ENCODE data around the gene COL6A6. TPM values are rescaled to one million over a fixed set of nuclear protein-coding genes. Genes with fewer than 3 reads are reported as not detected.

COL6A6 gene
- total RNA-seq, 2 donors from 2014 or later = not detected

GRCh38 chr3:130514681-130515080 is 2.3 kb upstream of the COL6A6 start:
- peaks cover 60% of the 10 kb centered on the region for H3K27me3 Mint-ChIP-seq (ENCODE audit: low read depth)
- DNase-seq (no peak), ATAC-seq (replicated peaks in 1 of 2) (no peak)
- no peaks in the 10 kb centered on the region for H3K4me1 Mint-ChIP-seq (ENCODE audit: low read depth)
- no peak overlapping the region for H3K4me3 Mint-ChIP-seq
- no peaks in the 10 kb centered on the region for H3K9me3 Mint-ChIP-seq
- no peaks in the 10 kb centered on the region for H3K36me3 Mint-ChIP-seq (ENCODE audit: insufficient read depth in 2 of 2)
- no peak overlapping the region for H3K27ac Mint-ChIP-seq

DNA sequence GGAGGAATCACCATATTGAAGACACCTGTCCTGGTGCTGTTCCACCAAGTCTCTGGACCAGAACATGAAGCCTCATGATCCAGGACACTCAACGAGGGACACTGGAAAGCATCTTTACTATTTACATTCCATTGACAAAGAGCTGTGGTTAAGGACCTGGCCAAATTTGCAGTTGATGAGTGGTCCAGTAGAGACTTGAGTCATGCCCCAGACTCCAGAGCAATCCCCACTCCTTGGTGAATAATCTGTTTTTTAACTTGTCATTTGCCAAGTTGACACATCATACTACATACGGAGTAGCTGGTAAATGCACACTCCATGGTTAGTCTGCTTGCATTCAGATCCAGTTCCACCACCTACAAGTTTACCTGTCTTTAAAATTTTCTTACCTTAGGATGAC is 1.2 kb upstream of the COL6A6 start:
- H3K27ac Mint-ChIP-seq = no peak overlapping the region
- no peak for DNase-seq
- H3K27me3 Mint-ChIP-seq (ENCODE audit: low read depth) = peaks cover 63% of the 10 kb centered on the region
- H3K36me3 Mint-ChIP-seq (ENCODE audit: insufficient read depth in 2 of 2) = no peaks in the 10 kb centered on the region
- H3K4me3 Mint-ChIP-seq = no peak overlapping the region
- no peaks in the 10 kb centered on the region for H3K9me3 Mint-ChIP-seq
- ATAC-seq (replicated peaks in 1 of 2) = no peak
- H3K4me1 Mint-ChIP-seq (ENCODE audit: low read depth) = no peaks in the 10 kb centered on the region

DNA sequence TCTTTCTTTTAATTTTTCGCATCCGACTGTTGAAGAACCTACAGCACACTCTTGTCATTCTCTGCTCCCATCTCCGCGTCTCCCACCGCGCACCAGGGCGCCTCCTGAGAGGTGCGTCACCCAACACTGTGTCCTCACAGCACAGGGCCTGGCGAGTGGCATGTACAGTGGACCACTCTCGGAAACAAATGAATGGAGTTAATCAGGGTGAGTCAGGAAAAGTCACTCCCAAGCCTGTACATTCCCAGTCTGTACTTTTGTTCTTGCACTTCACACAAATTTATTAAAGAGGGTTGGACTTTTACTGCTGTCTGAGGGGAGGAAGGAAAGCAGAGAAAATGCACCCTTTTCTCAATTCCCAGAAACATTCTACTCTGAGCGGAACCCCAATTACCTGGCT is 625 bp downstream of the COL6A6 start:
- no peaks in the 10 kb centered on the region for H3K4me1 Mint-ChIP-seq (ENCODE audit: low read depth)
- DNase-seq = no peak

DNA sequence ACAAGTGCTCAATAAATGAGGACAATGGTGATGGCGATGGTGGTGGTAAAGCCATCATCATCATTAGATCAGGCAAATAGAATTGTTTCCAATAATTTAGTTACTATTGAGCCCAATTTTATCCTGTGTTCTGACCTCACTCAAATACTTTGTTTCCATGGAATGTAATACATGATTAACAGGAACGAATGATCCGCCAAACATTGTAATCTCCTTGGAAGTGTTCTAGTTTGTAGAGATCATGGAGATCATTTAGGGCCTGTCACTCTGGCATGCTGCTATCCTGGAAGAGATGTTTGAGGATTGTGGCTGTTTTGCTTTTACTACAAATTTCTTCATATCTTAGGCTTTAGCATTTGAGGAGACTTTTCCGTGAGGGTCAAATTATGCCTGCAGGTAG is 2.8 kb downstream of the COL6A6 start:
- no peaks in the 10 kb centered on the region for H3K4me1 Mint-ChIP-seq (ENCODE audit: low read depth)
- DNase-seq (no peak), ATAC-seq (replicated peaks in 1 of 2) (no peak)
- peaks cover 50% of the 10 kb centered on the region for H3K27me3 Mint-ChIP-seq (ENCODE audit: low read depth)
- H3K36me3 Mint-ChIP-seq (ENCODE audit: insufficient read depth in 2 of 2) = no peaks in the 10 kb centered on the region
- no peak overlapping the region for H3K4me3 Mint-ChIP-seq
- H3K9me3 Mint-ChIP-seq = no peaks in the 10 kb centered on the region
- no peak overlapping the region for H3K27ac Mint-ChIP-seq

More for the DNA sequence above, 625 bp downstream of the COL6A6 start:
- no peak for ATAC-seq (replicated peaks in 1 of 2)
- Mint-ChIP-seq H3K27me3 (ENCODE audit: low read depth) (peaks cover 51% of the 10 kb centered on the region), H3K36me3 (ENCODE audit: insufficient read depth in 2 of 2) (no peaks in the 10 kb centered on the region), H3K4me3 (peak overlapping the region in 1 of 2 donors; percentile 1), H3K27ac (no peak overlapping the region), H3K9me3 (no peaks in the 10 kb centered on the region)

DNA sequence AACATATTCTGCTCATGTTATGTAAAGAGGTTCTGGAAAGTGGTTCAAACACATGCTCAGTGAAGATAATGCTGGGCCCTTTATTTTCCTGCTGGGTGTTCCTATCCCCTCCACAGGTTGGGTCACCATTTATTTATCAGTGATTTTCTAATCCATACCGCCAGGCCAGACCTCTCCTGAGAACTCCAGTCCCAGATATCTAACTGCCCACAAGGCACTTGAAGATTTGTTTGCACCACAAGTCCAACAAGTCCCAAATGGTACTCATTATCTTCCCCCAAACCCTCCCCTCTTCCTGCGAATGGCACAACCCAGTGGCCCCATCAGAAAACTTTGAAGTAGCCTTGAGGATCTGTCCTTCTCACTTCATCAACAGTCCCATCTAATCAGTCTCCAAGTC is 5.4 kb downstream of the COL6A6 start:
- H3K9me3 Mint-ChIP-seq = no peaks in the 10 kb centered on the region
- peaks cover 44% of the 10 kb centered on the region for H3K27me3 Mint-ChIP-seq (ENCODE audit: low read depth)
- H3K27ac Mint-ChIP-seq = no peak overlapping the region
- H3K4me3 Mint-ChIP-seq = no peak overlapping the region
- DNase-seq (no peak), ATAC-seq (replicated peaks in 1 of 2) (no peak)
- H3K36me3 Mint-ChIP-seq (ENCODE audit: insufficient read depth in 2 of 2) = no peaks in the 10 kb centered on the region
- H3K4me1 Mint-ChIP-seq (ENCODE audit: low read depth) = no peaks in the 10 kb centered on the region

- H3K9me3 Mint-ChIP-seq = no peaks in the 10 kb centered on the region
- no peak overlapping the region for H3K4me3 Mint-ChIP-seq
- H3K36me3 Mint-ChIP-seq (ENCODE audit: insufficient read depth in 2 of 2) = no peaks in the 10 kb centered on the region
- DNase-seq = no peak
- peaks cover 22% of the 10 kb centered on the region for H3K27me3 Mint-ChIP-seq (ENCODE audit: low read depth)
- peaks cover 13% of the 10 kb centered on the region for H3K4me1 Mint-ChIP-seq (ENCODE audit: low read depth)
- no peak for ATAC-seq (replicated peaks in 1 of 2)
- no peak overlapping the region for H3K27ac Mint-ChIP-seq
Measured at GRCh38 chr3:130527426-130527825, 10.4 kb downstream of the COL6A6 start.

DNA sequence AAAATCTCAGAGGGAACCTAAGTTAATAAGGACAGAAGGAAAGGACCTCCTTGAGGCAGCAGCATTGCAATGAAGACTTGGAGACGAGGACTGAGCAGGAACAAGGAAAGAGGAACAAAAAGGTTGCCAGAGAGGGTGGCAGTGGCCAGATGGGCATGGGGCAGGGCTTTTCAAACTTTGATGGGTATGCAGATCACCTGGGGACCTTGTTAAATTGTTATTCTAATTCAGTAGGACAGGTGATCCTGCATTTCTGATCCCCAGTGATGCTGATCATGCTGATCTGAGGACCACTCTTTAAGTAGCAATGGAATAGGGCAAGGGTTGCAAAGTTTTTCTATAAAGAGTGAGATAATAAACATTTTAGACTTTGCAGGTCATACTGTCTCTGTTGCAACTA is 11.1 kb downstream of the COL6A6 start:
- Mint-ChIP-seq H3K36me3 (ENCODE audit: insufficient read depth in 2 of 2) (no peaks in the 10 kb centered on the region), H3K27me3 (ENCODE audit: low read depth) (peaks cover 15% of the 10 kb centered on the region), H3K27ac (no peak overlapping the region), H3K4me3 (no peak overlapping the region), H3K4me1 (ENCODE audit: low read depth) (peaks cover 13% of the 10 kb centered on the region), H3K9me3 (no peaks in the 10 kb centered on the region)
- ATAC-seq (replicated peaks in 1 of 2) (no peak), DNase-seq (no peak)

DNA sequence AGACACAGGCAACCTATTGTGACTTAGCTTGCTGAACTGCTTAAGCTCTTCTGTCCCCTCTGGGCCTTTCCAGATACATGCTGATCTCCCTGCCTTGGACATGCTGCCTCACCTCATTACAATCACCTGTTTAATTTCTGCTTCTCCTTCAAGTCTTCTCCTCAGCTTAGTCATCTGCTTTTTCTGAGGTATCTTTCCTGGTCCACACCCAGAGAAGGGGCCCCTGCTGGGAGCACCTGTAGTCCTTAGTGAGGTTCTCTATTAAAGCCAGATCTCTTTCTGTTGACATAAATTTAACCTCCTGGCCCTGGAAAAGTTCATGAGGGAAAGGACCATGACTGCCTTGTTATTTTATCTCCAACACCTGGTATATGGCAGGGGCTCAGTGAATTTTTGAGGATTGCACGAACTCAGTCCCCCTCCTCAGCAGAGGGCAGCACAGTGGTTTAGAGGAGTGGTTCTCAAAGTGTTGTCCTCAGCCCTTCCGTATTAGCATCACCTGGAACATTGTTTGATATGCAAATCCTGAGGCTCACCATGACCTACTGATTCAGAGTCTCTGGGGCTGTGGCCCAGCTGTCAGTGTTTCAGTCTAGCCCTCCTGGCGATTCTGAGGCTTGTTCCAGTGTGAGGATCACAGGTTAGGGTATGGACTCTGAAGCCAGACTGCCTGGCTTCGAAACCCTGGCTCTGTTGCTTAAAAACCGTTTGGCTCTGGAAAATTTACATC is 12.7 kb downstream of the COL6A6 start:
- no peak overlapping the region for H3K27ac Mint-ChIP-seq
- ATAC-seq (replicated peaks in 1 of 2) (no peak), DNase-seq (no peak)
- no peaks in the 10 kb centered on the region for H3K9me3 Mint-ChIP-seq
- peaks cover 13% of the 10 kb centered on the region for H3K4me1 Mint-ChIP-seq (ENCODE audit: low read depth)
- H3K36me3 Mint-ChIP-seq (ENCODE audit: insufficient read depth in 2 of 2) = no peaks in the 10 kb centered on the region
- H3K27me3 Mint-ChIP-seq (ENCODE audit: low read depth) = peaks cover 14% of the 10 kb centered on the region
- H3K4me3 Mint-ChIP-seq = no peak overlapping the region

- no peaks in the 10 kb centered on the region for H3K9me3 Mint-ChIP-seq
- H3K27me3 Mint-ChIP-seq (ENCODE audit: low read depth) = peaks cover 12% of the 10 kb centered on the region
- H3K4me1 Mint-ChIP-seq (ENCODE audit: low read depth) = peaks cover 13% of the 10 kb centered on the region
- DNase-seq = no peak
- no peaks in the 10 kb centered on the region for H3K36me3 Mint-ChIP-seq (ENCODE audit: insufficient read depth in 2 of 2)
- H3K4me3 Mint-ChIP-seq = no peak overlapping the region
- no peak overlapping the region for H3K27ac Mint-ChIP-seq
- ATAC-seq (replicated peaks in 1 of 2) = no peak
Measured at GRCh38 chr3:130533247-130533646, 16.3 kb downstream of the COL6A6 start.

GRCh38 chr3:130537673-130538304 is 20.8 kb downstream of the COL6A6 start:
- H3K27ac Mint-ChIP-seq = no peak overlapping the region
- ATAC-seq (replicated peaks in 1 of 2) (no peak), DNase-seq (no peak)
- no peaks in the 10 kb centered on the region for H3K4me1 Mint-ChIP-seq (ENCODE audit: low read depth)
- no peak overlapping the region for H3K4me3 Mint-ChIP-seq
- H3K36me3 Mint-ChIP-seq (ENCODE audit: insufficient read depth in 2 of 2) = no peaks in the 10 kb centered on the region
- H3K9me3 Mint-ChIP-seq = no peaks in the 10 kb centered on the region
- peaks cover 12% of the 10 kb centered on the region for H3K27me3 Mint-ChIP-seq (ENCODE audit: low read depth)

DNA sequence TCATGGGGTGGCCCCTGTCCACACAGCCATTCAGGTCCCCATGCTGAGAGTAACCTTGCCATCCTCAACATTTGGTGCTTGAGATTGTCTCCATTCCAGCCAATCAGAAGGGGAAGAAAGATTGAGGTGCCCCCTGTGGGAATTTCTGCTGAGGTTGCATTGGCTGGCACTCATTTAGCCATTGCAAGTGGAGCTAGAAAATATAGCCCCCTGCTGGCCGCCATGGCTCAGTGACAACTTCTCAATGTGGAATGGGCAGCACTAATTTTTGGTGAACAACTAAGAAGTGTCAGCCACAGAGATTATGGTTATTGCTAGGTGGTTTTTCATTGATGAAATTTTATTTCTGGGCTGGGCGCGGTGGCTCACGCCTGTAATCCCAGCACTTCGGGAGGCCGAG is 22.0 kb downstream of the COL6A6 start:
- no peak overlapping the region for H3K4me3 Mint-ChIP-seq
- no peaks in the 10 kb centered on the region for H3K4me1 Mint-ChIP-seq (ENCODE audit: low read depth)
- ATAC-seq (replicated peaks in 1 of 2) = no peak
- H3K9me3 Mint-ChIP-seq = no peaks in the 10 kb centered on the region
- H3K27ac Mint-ChIP-seq = no peak overlapping the region
- peak; percentile 28 to 41 for DNase-seq
- H3K27me3 Mint-ChIP-seq (ENCODE audit: low read depth) = peaks cover 12% of the 10 kb centered on the region
- H3K36me3 Mint-ChIP-seq (ENCODE audit: insufficient read depth in 2 of 2) = no peaks in the 10 kb centered on the region

- Mint-ChIP-seq H3K9me3 (no peaks in the 10 kb centered on the region), H3K27me3 (ENCODE audit: low read depth) (peaks cover 8% of the 10 kb centered on the region), H3K27ac (no peak overlapping the region), H3K36me3 (ENCODE audit: insufficient read depth in 2 of 2) (peaks cover 0 to 2% of the 10 kb centered on the region in 2 donors), H3K4me3 (no peak overlapping the region), H3K4me1 (ENCODE audit: low read depth) (no peaks in the 10 kb centered on the region)
- DNase-seq = no peak
- ATAC-seq (replicated peaks in 1 of 2) = no peak
Measured at GRCh38 chr3:130543322-130543721, 26.3 kb downstream of the COL6A6 start.

GRCh38 chr3:130546920-130547679 is 30.1 kb downstream of the COL6A6 start:
- H3K36me3 Mint-ChIP-seq (ENCODE audit: insufficient read depth in 2 of 2) = peaks cover 0 to 2% of the 10 kb centered on the region in 2 donors
- no peak overlapping the region for H3K4me3 Mint-ChIP-seq
- no peak for DNase-seq
- H3K4me1 Mint-ChIP-seq (ENCODE audit: low read depth) = no peaks in the 10 kb centered on the region
- H3K9me3 Mint-ChIP-seq = no peaks in the 10 kb centered on the region
- H3K27me3 Mint-ChIP-seq (ENCODE audit: low read depth) = peaks cover 16% of the 10 kb centered on the region
- no peak for ATAC-seq (replicated peaks in 1 of 2)
- no peak overlapping the region for H3K27ac Mint-ChIP-seq
